Activated CD8-positive, alpha-beta memory T cell treated with anti-CD3 and anti-CD28 coated beads, Interleukin-2, amount 10 ng/mL, durations not matched to agents 7 days and 5 days (primary cell): ENCODE measurements around the gene EIF5AL1. TPM values are rescaled to one million over a fixed set of nuclear protein-coding genes. Genes with fewer than 3 reads are reported as not detected.
"Not testable (repeated sequence)": the region's sequence is repeated elsewhere in the genome, so short reads cannot be mapped to it uniquely, and the experiment has no call there.

Experiments used
- ATAC-seq: fragments of 150-1000 bp; cut with Tn5 transposase; one replicate; pipeline ENCODE4 v1.10.0; 2021; ENCODE audit warnings: moderate library complexity
- CTCF ChIA-PET: fragments of 350-600 bp; sonication (Branson Sonifier 250); formaldehyde crosslinking; loops from one replicate; lab custom pipeline; 2021; ENCODE audit warnings: antibody characterized with exemption; lab: Charles Lee
- DNase-seq: peaks from one replicate; pipeline ENCODE4 v3.0.0-alpha.2; 2020
- H3K27ac Mint-ChIP-seq: one replicate; pipeline ENCODE4 v1.8.0; 2021; ENCODE audit warnings: mild to moderate bottlenecking, mixed read lengths
- H3K27me3 Mint-ChIP-seq: one replicate; pipeline ENCODE4 v1.8.0; 2021; ENCODE audit warnings: mixed read lengths
- H3K36me3 Mint-ChIP-seq: one replicate; pipeline ENCODE4 v1.8.0; 2021; ENCODE audit warnings: mild to moderate bottlenecking, mixed read lengths
- H3K4me1 Mint-ChIP-seq: one replicate; pipeline ENCODE4 v1.8.0; 2021; ENCODE audit warnings: mixed read lengths
- H3K4me3 Mint-ChIP-seq: one replicate; pipeline ENCODE4 v1.8.0; 2021; ENCODE audit warnings: mild to moderate bottlenecking, moderate library complexity, mixed read lengths
- H3K9me3 Mint-ChIP-seq: one replicate; pipeline ENCODE4 v1.8.0; 2022; ENCODE audit warnings: low read depth, mixed read lengths
- total RNA-seq, 2 experiments: library from RNA; stranded (reverse); gene quantifications; one replicate each; pipeline ENCODE4 v1.2.3, GENCODE V29; 2021

EIF5AL1 gene
- total RNA-seq, 2 experiments from 2014 or later, result 1.1 to 1.8 TPM

- ATAC-seq, result no peak
- H3K27ac Mint-ChIP-seq, result no peak overlapping the region
Observed at GRCh38 chr10:79507440-79508167, 4.7 kb upstream of the EIF5AL1 start.

DNA sequence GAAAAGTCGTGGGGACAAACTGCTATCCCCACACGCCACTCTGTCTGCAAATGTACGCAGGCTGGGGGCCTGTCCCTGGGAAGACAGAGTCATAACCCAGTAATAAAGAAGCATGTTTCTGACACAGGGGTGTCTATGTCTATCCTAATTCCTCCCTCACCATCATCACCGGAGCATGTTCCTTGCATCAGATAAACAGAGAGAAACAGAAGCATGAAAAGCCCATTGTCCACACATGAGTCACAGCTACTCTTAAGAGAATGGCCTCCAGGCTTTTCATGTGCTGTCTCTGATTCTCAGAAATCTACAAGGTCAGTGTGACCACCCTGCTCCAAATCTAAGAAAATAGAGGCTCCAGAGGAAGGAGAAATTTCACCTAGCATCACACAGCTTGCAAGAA lies 4.1 kb upstream of the EIF5AL1 start:
- ATAC-seq, DNase-seq, H3K4me3 Mint-ChIP-seq, H3K27ac Mint-ChIP-seq, CTCF ChIA-PET, H3K36me3 Mint-ChIP-seq, H3K9me3 Mint-ChIP-seq: not testable (repeated sequence)
- Mint-ChIP-seq H3K27me3 (peaks cover 35% of the 10 kb centered on the region), H3K4me1 (peaks cover 28% of the 10 kb centered on the region)

More at GRCh38 chr10:79507440-79508167, 4.7 kb upstream of the EIF5AL1 start:
- no peak for DNase-seq
- H3K4me1 Mint-ChIP-seq, result peaks cover 33% of the 10 kb centered on the region
- no peaks in the 10 kb centered on the region for H3K9me3 Mint-ChIP-seq
- CTCF ChIA-PET, result interaction anchor here (2.1 kb wide), 1 partner anchor 133 kb away, joined by 7 read pairs; no protein-coding TSS in a partner anchor
- no peaks in the 10 kb centered on the region for H3K36me3 Mint-ChIP-seq
- peaks cover 42% of the 10 kb centered on the region for H3K27me3 Mint-ChIP-seq
- no peak overlapping the region for H3K4me3 Mint-ChIP-seq

DNA sequence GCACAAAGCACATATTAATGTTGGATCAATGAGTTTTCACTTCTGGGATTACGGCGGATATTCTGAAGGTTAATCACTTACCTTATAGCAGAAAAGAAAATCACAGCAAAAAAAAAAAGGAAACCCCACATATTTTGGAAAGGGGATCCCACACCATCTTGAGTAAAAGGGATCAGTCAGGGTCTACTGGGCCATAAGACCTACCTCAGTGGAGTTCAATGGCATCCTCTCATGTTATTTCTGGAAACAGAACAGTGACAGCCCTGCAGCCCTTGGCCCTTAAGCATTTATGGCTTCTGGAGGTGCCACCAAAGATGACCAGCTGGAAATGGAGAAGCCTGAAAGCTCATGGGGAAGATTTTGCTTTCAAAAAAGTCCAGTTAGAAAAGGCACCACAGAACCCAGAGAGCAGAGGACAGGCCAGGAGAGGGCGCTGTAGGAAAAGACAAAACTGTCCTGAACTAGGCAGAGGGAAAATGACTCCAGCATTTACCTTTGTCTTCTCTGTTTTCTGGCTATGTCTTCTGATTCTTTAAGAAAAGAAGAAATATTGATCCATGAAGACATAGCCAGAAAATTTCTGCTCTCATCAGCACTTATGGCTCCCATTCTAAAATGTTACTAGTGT lies 2.9 kb upstream of the EIF5AL1 start:
- Mint-ChIP-seq H3K27me3 (peaks cover 34% of the 10 kb centered on the region), H3K4me1 (peaks cover 24% of the 10 kb centered on the region)
- H3K27ac Mint-ChIP-seq, H3K9me3 Mint-ChIP-seq, DNase-seq, H3K4me3 Mint-ChIP-seq, CTCF ChIA-PET, H3K36me3 Mint-ChIP-seq: not testable (repeated sequence)
- ATAC-seq, result peak; percentile 41

GRCh38 chr10:79509934-79510508 lies 2.3 kb upstream of the EIF5AL1 start:
- Mint-ChIP-seq H3K4me1 (peaks cover 24% of the 10 kb centered on the region), H3K27me3 (peaks cover 36% of the 10 kb centered on the region)
- H3K36me3 Mint-ChIP-seq, ATAC-seq, H3K27ac Mint-ChIP-seq, H3K9me3 Mint-ChIP-seq, H3K4me3 Mint-ChIP-seq, DNase-seq, CTCF ChIA-PET: not testable (repeated sequence)

DNA sequence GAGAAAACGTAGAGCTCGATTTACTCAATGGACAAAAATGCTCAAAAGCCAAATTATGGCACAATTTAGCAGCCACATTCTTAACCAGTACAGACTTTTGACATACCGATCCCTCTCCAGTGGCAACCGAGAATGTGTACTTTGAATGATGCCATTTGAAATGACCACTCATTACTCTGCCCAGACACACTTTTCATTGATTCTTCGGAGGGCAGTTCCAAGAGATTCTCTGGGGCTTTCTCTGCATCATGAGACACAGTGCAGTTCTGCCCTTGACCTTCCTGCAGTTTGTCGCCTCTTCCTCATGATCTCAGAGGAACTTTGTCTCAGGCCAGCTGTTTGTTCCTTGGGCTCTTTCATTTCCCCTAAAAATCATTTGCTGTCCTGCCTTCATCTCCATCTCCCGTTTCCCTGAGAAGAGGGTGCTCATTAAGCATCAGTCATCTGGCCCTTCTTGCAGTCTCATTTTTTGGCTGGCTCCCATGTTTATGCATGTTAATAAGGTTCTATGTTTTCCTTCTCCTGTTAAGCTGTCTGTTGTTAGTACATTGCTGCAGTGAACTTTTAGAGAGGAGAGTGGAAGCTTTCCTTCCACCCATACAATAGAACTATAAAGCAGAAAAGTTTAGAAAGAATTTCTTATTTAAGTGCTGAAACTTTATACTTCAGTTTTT lies 4.3 kb downstream of the EIF5AL1 start:
- H3K36me3 Mint-ChIP-seq, H3K4me3 Mint-ChIP-seq, H3K27ac Mint-ChIP-seq, H3K4me1 Mint-ChIP-seq, DNase-seq, ATAC-seq, H3K9me3 Mint-ChIP-seq, CTCF ChIA-PET: not testable (repeated sequence)
- H3K27me3 Mint-ChIP-seq, result peaks cover 22% of the 10 kb centered on the region

GRCh38 chr10:79517567-79517966 lies 5.2 kb downstream of the EIF5AL1 start:
- H3K27ac Mint-ChIP-seq, H3K4me3 Mint-ChIP-seq, ATAC-seq, H3K4me1 Mint-ChIP-seq, DNase-seq, CTCF ChIA-PET, H3K9me3 Mint-ChIP-seq, H3K36me3 Mint-ChIP-seq: not testable (repeated sequence)
- peaks cover 19% of the 10 kb centered on the region for H3K27me3 Mint-ChIP-seq

DNA sequence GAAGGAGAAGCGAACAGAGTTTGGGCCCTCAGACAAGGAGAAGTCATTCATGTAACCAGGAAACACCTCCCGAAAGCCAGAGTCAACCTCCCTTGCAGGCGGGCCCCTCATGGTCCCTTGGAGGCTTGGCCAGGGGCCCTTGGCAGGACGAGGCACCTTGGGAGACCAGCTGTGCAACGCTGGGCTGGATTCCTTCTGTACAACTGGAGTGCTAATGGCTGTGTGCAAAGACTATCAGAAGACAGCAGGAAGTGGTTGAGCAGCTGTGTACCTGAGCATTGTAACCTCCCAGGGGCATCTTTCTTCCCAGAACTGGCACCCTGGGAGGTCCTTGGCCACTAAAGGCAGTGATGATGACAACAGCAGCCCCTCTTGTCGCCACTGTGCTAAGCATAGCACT lies 9.4 kb downstream of the EIF5AL1 start:
- H3K9me3 Mint-ChIP-seq, DNase-seq, H3K36me3 Mint-ChIP-seq, H3K4me3 Mint-ChIP-seq, H3K27ac Mint-ChIP-seq, H3K27me3 Mint-ChIP-seq, CTCF ChIA-PET: not testable (repeated sequence)
- peaks cover 11% of the 10 kb centered on the region for H3K4me1 Mint-ChIP-seq
- peak; percentile 47 for ATAC-seq

GRCh38 chr10:79522464-79522863 lies 10.1 kb downstream of the EIF5AL1 start:
- DNase-seq, H3K27me3 Mint-ChIP-seq, H3K4me3 Mint-ChIP-seq, H3K27ac Mint-ChIP-seq, H3K36me3 Mint-ChIP-seq, ATAC-seq, H3K9me3 Mint-ChIP-seq, CTCF ChIA-PET: not testable (repeated sequence)
- H3K4me1 Mint-ChIP-seq, result peaks cover 11% of the 10 kb centered on the region

DNA sequence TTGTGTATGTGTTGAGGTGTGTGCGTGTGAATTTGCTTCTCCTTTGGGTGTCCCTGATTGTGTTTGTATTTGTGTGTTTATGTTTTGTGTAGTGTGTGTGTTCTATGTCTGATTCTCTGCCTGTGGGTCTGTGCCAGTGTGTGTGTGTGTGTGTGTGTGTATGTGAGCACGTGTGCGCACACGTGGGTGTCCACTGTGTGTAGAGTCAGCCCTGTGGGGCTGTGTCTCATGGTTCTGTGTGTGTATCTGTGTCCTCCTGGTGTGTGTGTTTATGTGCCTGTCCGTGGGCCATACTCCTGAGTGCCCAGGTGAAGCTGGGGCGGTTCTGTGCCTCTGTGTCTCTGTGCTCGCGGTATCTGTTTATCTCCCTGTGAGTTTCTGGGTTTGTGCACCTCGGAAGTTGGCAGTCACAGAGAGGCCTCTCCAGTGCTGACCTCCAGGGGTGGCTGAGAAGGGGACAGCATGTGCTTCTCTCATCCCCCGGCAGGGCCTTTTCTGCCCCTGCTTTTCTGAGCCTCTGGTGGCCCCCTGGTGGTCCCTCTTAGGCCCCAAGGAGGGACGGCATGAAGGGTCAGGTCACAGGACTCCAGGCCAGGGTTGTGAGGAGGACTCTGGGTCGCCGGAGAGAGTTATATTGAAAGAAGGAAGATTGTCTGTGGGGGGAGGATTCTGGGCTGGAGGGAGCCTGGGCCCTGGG lies 11.0 kb downstream of the EIF5AL1 start:
- DNase-seq, H3K9me3 Mint-ChIP-seq, ATAC-seq, CTCF ChIA-PET, H3K36me3 Mint-ChIP-seq, H3K27me3 Mint-ChIP-seq, H3K27ac Mint-ChIP-seq, H3K4me3 Mint-ChIP-seq: not testable (repeated sequence)
- H3K4me1 Mint-ChIP-seq, result peaks cover 11% of the 10 kb centered on the region

- CTCF ChIA-PET, DNase-seq, H3K36me3 Mint-ChIP-seq, H3K4me3 Mint-ChIP-seq, H3K27me3 Mint-ChIP-seq, H3K9me3 Mint-ChIP-seq: not testable (repeated sequence)
- Mint-ChIP-seq H3K27ac (peak overlapping the region; percentile 66), H3K4me1 (peaks cover 11% of the 10 kb centered on the region)
- peak; percentile 73 for ATAC-seq
Observed at GRCh38 chr10:79525049-79525710, 12.8 kb downstream of the EIF5AL1 start.

DNA sequence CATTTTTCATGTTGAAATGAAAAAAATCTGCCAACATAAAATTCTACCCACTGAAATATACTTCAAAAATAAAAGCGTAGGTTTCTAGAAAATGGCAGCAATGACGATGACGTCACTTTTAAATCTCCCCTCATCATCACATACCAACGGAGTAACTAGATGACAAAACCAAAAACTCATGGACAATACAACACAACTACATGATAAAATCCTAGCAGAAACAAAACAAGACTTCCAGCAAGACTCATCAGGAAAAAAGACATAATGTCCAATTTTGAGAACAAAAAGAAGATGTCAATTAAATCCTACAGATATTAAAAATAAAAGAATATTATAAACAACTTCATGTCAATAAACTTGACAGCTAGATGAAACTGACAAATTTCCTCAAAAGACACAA lies 15.9 kb downstream of the EIF5AL1 start:
- CTCF ChIA-PET, H3K36me3 Mint-ChIP-seq, H3K4me1 Mint-ChIP-seq: not testable (repeated sequence)

DNA sequence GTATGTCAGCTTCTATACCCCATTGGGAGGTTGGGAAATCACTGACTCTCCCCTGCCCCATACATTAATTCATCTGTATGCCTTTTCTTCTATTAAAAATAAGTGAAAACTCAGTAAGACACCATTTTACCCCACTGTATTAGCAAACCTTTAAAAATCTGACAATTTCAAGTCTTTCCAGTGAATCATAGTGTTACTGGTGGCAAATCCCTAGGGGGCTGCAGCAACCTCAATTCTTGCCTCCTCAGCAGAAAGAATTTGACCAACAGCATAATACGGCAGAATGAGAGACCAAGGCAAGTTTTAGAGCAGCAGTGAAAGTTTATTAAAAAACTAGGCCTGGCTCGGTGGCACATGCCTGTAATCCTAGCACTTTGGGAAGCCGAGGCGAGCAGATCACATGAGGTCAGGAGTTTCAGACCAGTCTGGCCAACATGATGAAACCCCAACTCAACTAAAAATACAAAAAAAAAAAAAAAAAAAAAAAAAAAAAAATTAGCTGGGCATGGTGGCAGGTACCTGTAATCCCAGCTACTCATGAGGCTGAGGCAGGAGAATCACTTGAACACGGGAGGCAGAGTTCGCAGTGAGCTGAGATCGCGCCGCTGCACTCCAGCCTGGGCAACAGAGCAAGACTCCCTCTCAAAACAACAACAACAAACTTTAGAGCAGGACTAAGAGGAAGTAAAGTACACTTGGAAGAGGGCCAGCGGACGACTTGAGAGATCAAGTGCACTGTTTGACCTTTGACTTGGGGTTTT lies 21.0 kb downstream of the EIF5AL1 start:
- ATAC-seq, H3K4me1 Mint-ChIP-seq, H3K27ac Mint-ChIP-seq, H3K4me3 Mint-ChIP-seq, DNase-seq, H3K9me3 Mint-ChIP-seq, H3K36me3 Mint-ChIP-seq: not testable (repeated sequence)
- peaks cover 10% of the 10 kb centered on the region for H3K27me3 Mint-ChIP-seq
- CTCF ChIA-PET, result interaction anchor here (1.0 kb wide), 1 partner anchor 597 kb away, joined by 4 read pairs; no protein-coding TSS in a partner anchor

More for the DNA sequence above, 15.9 kb downstream of the EIF5AL1 start:
- H3K27me3 Mint-ChIP-seq, H3K4me3 Mint-ChIP-seq, DNase-seq, H3K27ac Mint-ChIP-seq, H3K9me3 Mint-ChIP-seq, ATAC-seq: not testable (repeated sequence)
